Inferior parietal cortex (tissue), 1 donor: ENCODE results near the gene ANAPC5.
"Not testable (repeated sequence)": the region's sequence is repeated elsewhere in the genome, so short reads cannot be mapped to it uniquely, and the experiment has no call there.

Experiments used
- DNase-seq: peaks from one replicate; pipeline ENCODE4 v3.0.0-alpha.2; 2016; ENCODE audit errors: extremely low spot score

The ANAPC5 gene

GRCh38 chr12:121351820-121352681 lies at the start of gene ANAPC5:
TSS of gene ANAPC5 (minus strand) at chr12:121352411. CDS start at chr12:121352340, 71 bp downstream.
- DNase-seq, result peak; percentile 98

GRCh38 chr12:121400332-121401139 lies 48.3 kb upstream of the ANAPC5 start:
- DNase-seq, result no peak

- DNase-seq, result peak; percentile 99
Observed at GRCh38 chr12:121399391-121400331, 47.5 kb upstream of the ANAPC5 start, which contains the start of gene RNF34. TSS of gene RNF34 (plus strand) at chr12:121400118. CDS start at chr12:121400213, 95 bp downstream.

GRCh38 chr12:121398355-121398754 lies 46.1 kb upstream of the ANAPC5 start:
- DNase-seq, result no peak

GRCh38 chr12:121397521-121397920 lies 45.3 kb upstream of the ANAPC5 start:
- DNase-seq, result no peak

GRCh38 chr12:121392325-121392716 lies 40.1 kb upstream of the ANAPC5 start:
- DNase-seq, result no peak

GRCh38 chr12:121391619-121392324 lies 39.6 kb upstream of the ANAPC5 start:
- peak; percentile 13 for DNase-seq

GRCh38 chr12:121390856-121391255 lies 38.6 kb upstream of the ANAPC5 start:
- no peak for DNase-seq

GRCh38 chr12:121388421-121388981 lies 36.3 kb upstream of the ANAPC5 start:
- no peak for DNase-seq

- DNase-seq, result not testable (repeated sequence)
Observed at GRCh38 chr12:121384891-121385290, 32.7 kb upstream of the ANAPC5 start.

GRCh38 chr12:121383601-121384021 lies 31.4 kb upstream of the ANAPC5 start:
- DNase-seq, result no peak

GRCh38 chr12:121379945-121380344 lies 27.7 kb upstream of the ANAPC5 start:
- DNase-seq, result no peak

GRCh38 chr12:121378736-121379135 lies 26.5 kb upstream of the ANAPC5 start:
- no peak for DNase-seq

- DNase-seq, result no peak
Observed at GRCh38 chr12:121376754-121377697, 24.8 kb upstream of the ANAPC5 start.

- not testable (repeated sequence) for DNase-seq
Observed at GRCh38 chr12:121374945-121375584, 22.9 kb upstream of the ANAPC5 start.

- DNase-seq, result not testable (repeated sequence)
Observed at GRCh38 chr12:121374336-121374735, 22.1 kb upstream of the ANAPC5 start.

- no peak for DNase-seq
Observed at GRCh38 chr12:121373755-121374154, 21.5 kb upstream of the ANAPC5 start.

GRCh38 chr12:121371404-121371803 lies 19.2 kb upstream of the ANAPC5 start:
- no peak for DNase-seq

GRCh38 chr12:121366063-121366459 lies 13.8 kb upstream of the ANAPC5 start:
- DNase-seq, result no peak
